Endodermal cell (in vitro differentiated cells): Measurements from ENCODE around the gene NDRG3. TPM values are rescaled to one million over a fixed set of nuclear protein-coding genes. Genes with fewer than 3 reads are reported as not detected.

Experiments
- DNase-seq: peaks from one replicate; pipeline ENCODE4 v3.0.0-alpha.2; 2017
- H3K27ac ChIP-seq: 2 replicates; pipeline ENCODE4 v1.5.1; 2013; ENCODE audit warnings: mild to moderate bottlenecking, low read depth, low read length, moderate library complexity
- H3K27me3 ChIP-seq: 2 replicates; pipeline ENCODE4 v1.6.1; 2013; ENCODE audit warnings: mild to moderate bottlenecking, low read length, moderate library complexity; ENCODE audit not compliant: insufficient read depth, control insufficient read depth, poor library complexity, severe bottlenecking
- H3K36me3 ChIP-seq: 2 replicates; pipeline ENCODE4 v1.7.0; 2013; ENCODE audit warnings: mild to moderate bottlenecking, low read length, moderate library complexity; ENCODE audit not compliant: control insufficient read depth, insufficient read depth
- H3K4me1 ChIP-seq: one replicate; pipeline ENCODE4 v1.7.0; 2013; ENCODE audit warnings: low read length; ENCODE audit not compliant: control insufficient read depth, insufficient read depth
- H3K4me3 ChIP-seq: 2 replicates; pipeline ENCODE4 v1.5.1; 2013; ENCODE audit warnings: mild to moderate bottlenecking, low read length, moderate library complexity
- H3K9ac ChIP-seq: 2 replicates; pipeline ENCODE4 v1.6.1; 2013; ENCODE audit warnings: mild to moderate bottlenecking, low read length, moderate library complexity; ENCODE audit not compliant: poor library complexity, severe bottlenecking; ENCODE audit errors: extremely low read depth
- H3K9me3 ChIP-seq: 2 replicates; pipeline ENCODE4 v1.6.1; 2013; ENCODE audit warnings: mild to moderate bottlenecking, low read length, moderate library complexity; ENCODE audit not compliant: control insufficient read depth
- H3K27ac Mint-ChIP-seq: 2 replicates; pipeline ENCODE4 v1.8.0; 2020; ENCODE audit warnings: mixed read lengths
- H3K27me3 Mint-ChIP-seq: 2 replicates; pipeline ENCODE4 v1.8.0; 2021; ENCODE audit warnings: mild to moderate bottlenecking, mixed read lengths; ENCODE audit not compliant: insufficient read depth
- H3K36me3 Mint-ChIP-seq: 2 replicates; pipeline ENCODE4 v1.8.0; 2020; ENCODE audit warnings: low read depth, mixed read lengths
- H3K4me1 Mint-ChIP-seq: 2 replicates; pipeline ENCODE4 v1.8.0; 2020; ENCODE audit warnings: mixed read lengths
- H3K4me3 Mint-ChIP-seq: 2 replicates; pipeline ENCODE4 v1.8.0; 2020; ENCODE audit warnings: mild to moderate bottlenecking, moderate library complexity, mixed read lengths
- H3K9me3 Mint-ChIP-seq: 2 replicates; pipeline ENCODE4 v1.8.0; 2020; ENCODE audit warnings: mild to moderate bottlenecking, mixed read lengths
- CTCF ChIP-seq: fragments of 200-600 bp; sonication (generic); conservative IDR thresholded peaks from 2 replicates; pipeline ENCODE4 v1.5.0; 2021; ENCODE audit warnings: antibody characterized with exemption, mild to moderate bottlenecking
- WGBS, 2 experiments: methylation state at CpG; one replicate each; pipeline versions ENCODE4 v1.1.5 to v1.1.7; 2013; ENCODE audit warnings: missing lambda C conversion rate in 2 of 2, mixed read lengths in 1 of 2; ENCODE audit not compliant: insufficient coverage in 1 of 2, insufficient read length in 1 of 2; 5-methylcytosine and 5-hydroxymethylcytosine counted together
- total RNA-seq, 2 donors: library from RNA; stranded (reverse); fragmentation: NEBNext Ultra II Directional in 1 of 2; extraction: Animal tissue kit (Norgen Biotek cat#: 25700) in 1 of 2; gene quantifications; 2 replicates in 1 of 2; 3 replicates in 1 of 2; pipeline ENCODE4 v1.2.1, GENCODE V29; 2021

The NDRG3 gene
- total RNA-seq, 2 donors from 2014 or later, result 24.6 to 26.1 TPM

GRCh38 chr20:36684747-36685146 lies 61.1 kb downstream of the NDRG3 start:
- H3K4me1 ChIP-seq, result no peaks in the 10 kb centered on the region
- DNase-seq, result no peak
- H3K9me3 ChIP-seq, result no peaks in the 10 kb centered on the region
- Mint-ChIP-seq H3K27ac (no peak overlapping the region), H3K27me3 (no peaks in the 10 kb centered on the region), H3K4me1 (no peaks in the 10 kb centered on the region), H3K9me3 (no peaks in the 10 kb centered on the region), H3K36me3 (peaks cover 25% of the 10 kb centered on the region), H3K4me3 (no peak overlapping the region)
- 96 to 98% methylated on average over 6 of the region's 6 CpGs for whole genome bisulfite sequencing, 2 experiments
- no peak overlapping the region for H3K27ac ChIP-seq
- no peak for TF ChIP-seq CTCF
- peaks cover 11% of the 10 kb centered on the region for H3K36me3 ChIP-seq
- no peaks in the 10 kb centered on the region for H3K27me3 ChIP-seq
- no peak overlapping the region for H3K9ac ChIP-seq
- H3K4me3 ChIP-seq, result no peak overlapping the region

GRCh38 chr20:36682311-36682710 lies 63.6 kb downstream of the NDRG3 start:
- peaks cover 26% of the 10 kb centered on the region for H3K36me3 Mint-ChIP-seq
- no peak overlapping the region for H3K27ac Mint-ChIP-seq
- no peaks in the 10 kb centered on the region for H3K4me1 ChIP-seq
- H3K4me3 Mint-ChIP-seq, result no peak overlapping the region
- H3K27me3 ChIP-seq, result no peaks in the 10 kb centered on the region
- no peaks in the 10 kb centered on the region for H3K9me3 ChIP-seq
- no peak overlapping the region for H3K9ac ChIP-seq
- peaks cover 18% of the 10 kb centered on the region for H3K36me3 ChIP-seq
- H3K4me3 ChIP-seq, result no peak overlapping the region
- no peak for DNase-seq
- WGBS, 2 experiments, result 80 to 88% methylated on average over 1 of the region's 1 CpG
- no peak for TF ChIP-seq CTCF
- no peaks in the 10 kb centered on the region for H3K9me3 Mint-ChIP-seq
- H3K4me1 Mint-ChIP-seq, result peaks cover 9% of the 10 kb centered on the region
- H3K27me3 Mint-ChIP-seq, result no peaks in the 10 kb centered on the region
- no peak overlapping the region for H3K27ac ChIP-seq

- WGBS, 2 experiments, result 88 to 94% methylated on average over 4 to 8 of the region's 8 CpGs
- H3K36me3 ChIP-seq, result peaks cover 13% of the 10 kb centered on the region
- no peak overlapping the region for H3K27ac ChIP-seq
- DNase-seq, result no peak
- peak overlapping the region; percentile 69 for H3K4me3 Mint-ChIP-seq
- no peaks in the 10 kb centered on the region for H3K4me1 ChIP-seq
- no peaks in the 10 kb centered on the region for H3K9me3 Mint-ChIP-seq
- H3K9me3 ChIP-seq, result no peaks in the 10 kb centered on the region
- H3K4me3 ChIP-seq, result peak overlapping the region; percentile 7
- no peak overlapping the region for H3K9ac ChIP-seq
- H3K36me3 Mint-ChIP-seq, result peaks cover 19% of the 10 kb centered on the region
- H3K4me1 Mint-ChIP-seq, result peaks cover 9% of the 10 kb centered on the region
- H3K27me3 Mint-ChIP-seq, result no peaks in the 10 kb centered on the region
- peak overlapping the region; percentile 76 for H3K27ac Mint-ChIP-seq
- no peaks in the 10 kb centered on the region for H3K27me3 ChIP-seq
- TF ChIP-seq CTCF, result peak; percentile 62
Measured at GRCh38 chr20:36677422-36677771, 68.5 kb downstream of the NDRG3 start.
